HepG2 (cell line): ENCODE data around the gene TMEM150C.

Source experiments
- ATF7-NPFF ChIP-seq: sonication (generic); formaldehyde crosslinking; IDR thresholded peaks from 2 replicates; pipeline ENCODE4 v1.8.1; 2023; ENCODE audit warnings: mild to moderate bottlenecking, low read depth, missing genetic modification reagents, moderate library complexity
- CHD2 ChIP-seq: IDR thresholded peaks from 2 replicates; pipeline ENCODE4 v1.6.1; 2011; ENCODE audit warnings: low read depth, low read length, improper control_type of control experiment
- FOXK2 ChIP-seq: fragments of 450-650 bp; IDR thresholded peaks from 2 replicates; pipeline ENCODE4 v1.6.1; 2016
- PHF8 ChIP-seq: sonication (generic); formaldehyde crosslinking; IDR thresholded peaks from 2 replicates; pipeline ENCODE4 v1.5.0; 2020; ENCODE audit warnings: missing genetic modification reagents
- POLR2A ChIP-seq, 2 experiments: IDR thresholded peaks; 2 replicates each; pipeline ENCODE4 v1.6.1; 2011; ENCODE audit warnings: low read depth in 2 of 2, low read length in 2 of 2, mild to moderate bottlenecking in 1 of 2, moderate library complexity in 1 of 2; ENCODE audit not compliant: insufficient read depth in 1 of 2
- TARDBP ChIP-seq: sonication (generic); formaldehyde crosslinking; IDR thresholded peaks from 2 replicates; pipeline ENCODE4 v1.8.0; 2022; ENCODE audit warnings: mild to moderate bottlenecking, missing genetic modification reagents
- ZBTB8A ChIP-seq: sonication (generic); formaldehyde crosslinking; IDR thresholded peaks from 2 replicates; pipeline ENCODE4 v1.4.0; 2020; ENCODE audit warnings: mild to moderate bottlenecking, low read depth, missing genetic modification reagents, borderline replicate concordance
- TF ChIP-seq, protein P1 (sequence below): sonication (generic); formaldehyde crosslinking; IDR thresholded peaks from 2 replicates; pipeline ENCODE4 v1.5.0; 2020; ENCODE audit warnings: mild to moderate bottlenecking, missing genetic modification reagents, moderate library complexity
- TF ChIP-seq, protein P2 (sequence below): sonication (generic); formaldehyde crosslinking; IDR thresholded peaks from 2 replicates; pipeline ENCODE4 v1.4.0; 2020; ENCODE audit warnings: missing genetic modification reagents, borderline replicate concordance

DNA sequence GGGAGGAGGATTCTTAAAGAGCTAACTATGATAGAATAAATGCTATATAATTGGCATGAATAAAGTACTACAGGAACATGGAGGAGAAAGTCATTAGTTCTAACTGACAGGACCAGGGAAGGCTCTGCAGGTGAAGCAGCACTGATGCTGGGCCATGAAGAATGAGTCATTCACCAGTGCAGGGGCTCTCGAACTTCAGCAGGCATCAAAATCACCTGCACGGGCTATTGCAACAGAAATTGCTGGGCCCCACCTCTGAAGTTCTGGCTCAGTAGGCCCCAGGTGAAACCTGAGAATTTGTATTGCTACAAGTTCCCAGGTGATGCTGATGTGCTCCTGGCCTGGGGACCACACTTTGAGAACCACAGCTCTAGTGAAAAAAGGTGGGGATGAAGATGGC, 33.7 kb downstream of the TMEM150C start:
- TF ChIP-seq CHD2 (no peak), ATF7-NPFF (CRISPR knock-in tag) (no peak), ZBTB8A (CRISPR knock-in tag) (no peak), POLR2A (IDR thresholded peaks at IDR 0.05; ENCODE audit: insufficient read depth in 1 of 2, low read depth in 2 of 2, low read length in 2 of 2) (no peak), PHF8 (CRISPR knock-in tag) (no peak), TARDBP (CRISPR knock-in tag) (no peak), FOXK2 (no peak)
- TF ChIP-seq, protein P1, sequence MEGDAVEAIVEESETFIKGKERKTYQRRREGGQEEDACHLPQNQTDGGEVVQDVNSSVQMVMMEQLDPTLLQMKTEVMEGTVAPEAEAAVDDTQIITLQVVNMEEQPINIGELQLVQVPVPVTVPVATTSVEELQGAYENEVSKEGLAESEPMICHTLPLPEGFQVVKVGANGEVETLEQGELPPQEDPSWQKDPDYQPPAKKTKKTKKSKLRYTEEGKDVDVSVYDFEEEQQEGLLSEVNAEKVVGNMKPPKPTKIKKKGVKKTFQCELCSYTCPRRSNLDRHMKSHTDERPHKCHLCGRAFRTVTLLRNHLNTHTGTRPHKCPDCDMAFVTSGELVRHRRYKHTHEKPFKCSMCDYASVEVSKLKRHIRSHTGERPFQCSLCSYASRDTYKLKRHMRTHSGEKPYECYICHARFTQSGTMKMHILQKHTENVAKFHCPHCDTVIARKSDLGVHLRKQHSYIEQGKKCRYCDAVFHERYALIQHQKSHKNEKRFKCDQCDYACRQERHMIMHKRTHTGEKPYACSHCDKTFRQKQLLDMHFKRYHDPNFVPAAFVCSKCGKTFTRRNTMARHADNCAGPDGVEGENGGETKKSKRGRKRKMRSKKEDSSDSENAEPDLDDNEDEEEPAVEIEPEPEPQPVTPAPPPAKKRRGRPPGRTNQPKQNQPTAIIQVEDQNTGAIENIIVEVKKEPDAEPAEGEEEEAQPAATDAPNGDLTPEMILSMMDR (CRISPR knock-in tag), result no peak
- TF ChIP-seq, protein P2, sequence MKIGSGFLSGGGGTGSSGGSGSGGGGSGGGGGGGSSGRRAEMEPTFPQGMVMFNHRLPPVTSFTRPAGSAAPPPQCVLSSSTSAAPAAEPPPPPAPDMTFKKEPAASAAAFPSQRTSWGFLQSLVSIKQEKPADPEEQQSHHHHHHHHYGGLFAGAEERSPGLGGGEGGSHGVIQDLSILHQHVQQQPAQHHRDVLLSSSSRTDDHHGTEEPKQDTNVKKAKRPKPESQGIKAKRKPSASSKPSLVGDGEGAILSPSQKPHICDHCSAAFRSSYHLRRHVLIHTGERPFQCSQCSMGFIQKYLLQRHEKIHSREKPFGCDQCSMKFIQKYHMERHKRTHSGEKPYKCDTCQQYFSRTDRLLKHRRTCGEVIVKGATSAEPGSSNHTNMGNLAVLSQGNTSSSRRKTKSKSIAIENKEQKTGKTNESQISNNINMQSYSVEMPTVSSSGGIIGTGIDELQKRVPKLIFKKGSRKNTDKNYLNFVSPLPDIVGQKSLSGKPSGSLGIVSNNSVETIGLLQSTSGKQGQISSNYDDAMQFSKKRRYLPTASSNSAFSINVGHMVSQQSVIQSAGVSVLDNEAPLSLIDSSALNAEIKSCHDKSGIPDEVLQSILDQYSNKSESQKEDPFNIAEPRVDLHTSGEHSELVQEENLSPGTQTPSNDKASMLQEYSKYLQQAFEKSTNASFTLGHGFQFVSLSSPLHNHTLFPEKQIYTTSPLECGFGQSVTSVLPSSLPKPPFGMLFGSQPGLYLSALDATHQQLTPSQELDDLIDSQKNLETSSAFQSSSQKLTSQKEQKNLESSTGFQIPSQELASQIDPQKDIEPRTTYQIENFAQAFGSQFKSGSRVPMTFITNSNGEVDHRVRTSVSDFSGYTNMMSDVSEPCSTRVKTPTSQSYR (CRISPR knock-in tag), result no peak
